LoVo (cell line): ENCODE measurements around the gene RALGAPB.

Experiments used
- DNase-seq: peaks from one replicate; pipeline ENCODE4 v3.0.0-alpha.2; 2016; ENCODE audit warnings: low spot score

The RALGAPB gene

GRCh38 chr20:38612751-38613515 lies 140.3 kb downstream of the RALGAPB start:
- DNase-seq, result no peak

GRCh38 chr20:38615283-38615682 lies 142.6 kb downstream of the RALGAPB start:
- no peak for DNase-seq

- no peak for DNase-seq
Observed at GRCh38 chr20:38616457-38616856, 143.8 kb downstream of the RALGAPB start.

- peak; percentile 20 for DNase-seq
Observed at GRCh38 chr20:38617011-38617829, 144.6 kb downstream of the RALGAPB start.

GRCh38 chr20:38617830-38618196 lies 145.2 kb downstream of the RALGAPB start:
- DNase-seq, result no peak

GRCh38 chr20:38620441-38620840 lies 147.8 kb downstream of the RALGAPB start:
- DNase-seq, result no peak

GRCh38 chr20:38623061-38623460 lies 150.4 kb downstream of the RALGAPB start:
- no peak for DNase-seq

- no peak for DNase-seq
Observed at GRCh38 chr20:38624084-38624483, 151.4 kb downstream of the RALGAPB start.

- DNase-seq, result no peak
Observed at GRCh38 chr20:38625896-38626295, 153.3 kb downstream of the RALGAPB start.

GRCh38 chr20:38626921-38627659 lies 154.4 kb downstream of the RALGAPB start:
- DNase-seq, result no peak
